ENCODE data around the gene HHLA2. TPM values are rescaled to one million over a fixed set of nuclear protein-coding genes. Genes with fewer than 3 reads are reported as not detected.
A peak's percentile ranks its signal among the peaks of the same experiment; 100 is the strongest.

The HHLA2 gene
- total RNA-seq, 1 experiment from 2014 or later: 0.07 TPM

GRCh38 chr3:108406661-108407206, 110.4 kb downstream of the HHLA2 start:
- TF ChIP-seq, protein P1, sequence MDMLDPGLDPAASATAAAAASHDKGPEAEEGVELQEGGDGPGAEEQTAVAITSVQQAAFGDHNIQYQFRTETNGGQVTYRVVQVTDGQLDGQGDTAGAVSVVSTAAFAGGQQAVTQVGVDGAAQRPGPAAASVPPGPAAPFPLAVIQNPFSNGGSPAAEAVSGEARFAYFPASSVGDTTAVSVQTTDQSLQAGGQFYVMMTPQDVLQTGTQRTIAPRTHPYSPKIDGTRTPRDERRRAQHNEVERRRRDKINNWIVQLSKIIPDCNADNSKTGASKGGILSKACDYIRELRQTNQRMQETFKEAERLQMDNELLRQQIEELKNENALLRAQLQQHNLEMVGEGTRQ (CRISPR knock-in tag; IDR thresholded peaks at IDR 0.05): peak; percentile 67
- no peak for TF ChIP-seq ZNF263 (CRISPR knock-in tag; IDR thresholded peaks at IDR 0.05; ENCODE audit: low read depth)
- no peak for TF ChIP-seq ZMAT4 (CRISPR knock-in tag; IDR thresholded peaks at IDR 0.05)
- no peak for TF ChIP-seq ATF6 (CRISPR knock-in tag; IDR thresholded peaks at IDR 0.05)
- no peak for TF ChIP-seq HMGA2 (CRISPR knock-in tag; IDR thresholded peaks at IDR 0.05)
- no peak for TF ChIP-seq RORB (CRISPR knock-in tag; IDR thresholded peaks at IDR 0.05)
- no peak overlapping the region for H3K4me3 Mint-ChIP-seq
- H3K9me3 Mint-ChIP-seq: peaks cover 10% of the 10 kb centered on the region; the same call in 1 of the 2 replicates
- no peak overlapping the region for H3K27ac Mint-ChIP-seq
- no peaks in the 10 kb centered on the region; the same call in 1 of the 2 replicates for H3K27me3 Mint-ChIP-seq (ENCODE audit: low read depth)
- CTCF ChIA-PET: no interaction called here
- DNase-seq (ENCODE audit: low spot score): no peak
- H3K4me1 Mint-ChIP-seq: peaks cover 17% of the 10 kb centered on the region
- POLR2A ChIA-PET: no interaction called here
- no peaks in the 10 kb centered on the region for H3K36me3 Mint-ChIP-seq
- peak; percentile 80 for ATAC-seq

DNA sequence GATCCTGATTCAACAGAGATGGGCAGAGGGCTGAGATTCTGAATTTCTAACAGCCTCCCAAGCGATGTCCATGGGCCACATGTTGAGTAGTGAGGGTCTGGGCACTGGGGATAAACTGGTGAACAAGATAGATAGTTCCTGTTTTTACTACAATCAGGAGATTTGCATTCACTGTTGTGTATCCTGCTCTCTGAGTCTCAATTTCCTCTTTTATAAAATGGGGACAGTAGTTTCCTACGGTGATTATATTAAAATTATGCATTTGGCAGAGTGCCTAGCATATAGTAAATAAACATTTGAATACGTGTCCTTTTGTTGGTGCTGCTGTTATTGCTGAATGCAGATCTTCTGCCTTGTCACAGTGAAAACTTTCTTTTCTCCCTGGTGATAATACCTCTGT, 111.5 kb downstream of the HHLA2 start:
- H3K36me3 Mint-ChIP-seq: no peaks in the 10 kb centered on the region
- no peaks in the 10 kb centered on the region; the same call in 1 of the 2 replicates for H3K27me3 Mint-ChIP-seq (ENCODE audit: low read depth)
- POLR2A ChIA-PET: no interaction called here
- no peak overlapping the region for H3K27ac Mint-ChIP-seq
- no peak overlapping the region for H3K4me3 Mint-ChIP-seq
- peaks cover 10% of the 10 kb centered on the region; the same call in 1 of the 2 replicates for H3K9me3 Mint-ChIP-seq
- ATAC-seq (no peak), DNase-seq (ENCODE audit: low spot score) (no peak)
- CTCF ChIA-PET: no interaction called here
- H3K4me1 Mint-ChIP-seq: peaks cover 17% of the 10 kb centered on the region
- TF ChIP-seq NFYB (CRISPR knock-in tag; conservative IDR thresholded peaks at IDR 0.05; ENCODE audit: low read depth) (no peak), ETV6 (CRISPR knock-in tag; IDR thresholded peaks at IDR 0.05) (no peak), E2F5 (CRISPR knock-in tag; IDR thresholded peaks at IDR 0.05) (no peak), IRF2 (CRISPR knock-in tag; IDR thresholded peaks at IDR 0.05; ENCODE audit: borderline replicate concordance, low read depth) (no peak), GTF2I (CRISPR knock-in tag; conservative IDR thresholded peaks at IDR 0.05) (no peak), SMAD3 (CRISPR knock-in tag; IDR thresholded peaks at IDR 0.05; ENCODE audit: borderline replicate concordance) (no peak), ZNF512 (CRISPR knock-in tag; IDR thresholded peaks at IDR 0.05; ENCODE audit: borderline replicate concordance) (no peak), ZBTB43 (CRISPR knock-in tag; IDR thresholded peaks at IDR 0.05) (no peak), ATF6 (CRISPR knock-in tag; IDR thresholded peaks at IDR 0.05) (no peak), ZNF671 (CRISPR knock-in tag; IDR thresholded peaks at IDR 0.05) (no peak)
- TF ChIP-seq, protein P2, sequence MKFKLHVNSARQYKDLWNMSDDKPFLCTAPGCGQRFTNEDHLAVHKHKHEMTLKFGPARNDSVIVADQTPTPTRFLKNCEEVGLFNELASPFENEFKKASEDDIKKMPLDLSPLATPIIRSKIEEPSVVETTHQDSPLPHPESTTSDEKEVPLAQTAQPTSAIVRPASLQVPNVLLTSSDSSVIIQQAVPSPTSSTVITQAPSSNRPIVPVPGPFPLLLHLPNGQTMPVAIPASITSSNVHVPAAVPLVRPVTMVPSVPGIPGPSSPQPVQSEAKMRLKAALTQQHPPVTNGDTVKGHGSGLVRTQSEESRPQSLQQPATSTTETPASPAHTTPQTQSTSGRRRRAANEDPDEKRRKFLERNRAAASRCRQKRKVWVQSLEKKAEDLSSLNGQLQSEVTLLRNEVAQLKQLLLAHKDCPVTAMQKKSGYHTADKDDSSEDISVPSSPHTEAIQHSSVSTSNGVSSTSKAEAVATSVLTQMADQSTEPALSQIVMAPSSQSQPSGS (CRISPR knock-in tag; IDR thresholded peaks at IDR 0.05; ENCODE audit: borderline replicate concordance, low read depth): no peak
- TF ChIP-seq, protein P3, sequence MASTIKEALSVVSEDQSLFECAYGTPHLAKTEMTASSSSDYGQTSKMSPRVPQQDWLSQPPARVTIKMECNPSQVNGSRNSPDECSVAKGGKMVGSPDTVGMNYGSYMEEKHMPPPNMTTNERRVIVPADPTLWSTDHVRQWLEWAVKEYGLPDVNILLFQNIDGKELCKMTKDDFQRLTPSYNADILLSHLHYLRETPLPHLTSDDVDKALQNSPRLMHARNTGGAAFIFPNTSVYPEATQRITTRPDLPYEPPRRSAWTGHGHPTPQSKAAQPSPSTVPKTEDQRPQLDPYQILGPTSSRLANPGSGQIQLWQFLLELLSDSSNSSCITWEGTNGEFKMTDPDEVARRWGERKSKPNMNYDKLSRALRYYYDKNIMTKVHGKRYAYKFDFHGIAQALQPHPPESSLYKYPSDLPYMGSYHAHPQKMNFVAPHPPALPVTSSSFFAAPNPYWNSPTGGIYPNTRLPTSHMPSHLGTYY (CRISPR knock-in tag; IDR thresholded peaks at IDR 0.05): no peak
- TF ChIP-seq, protein P4, sequence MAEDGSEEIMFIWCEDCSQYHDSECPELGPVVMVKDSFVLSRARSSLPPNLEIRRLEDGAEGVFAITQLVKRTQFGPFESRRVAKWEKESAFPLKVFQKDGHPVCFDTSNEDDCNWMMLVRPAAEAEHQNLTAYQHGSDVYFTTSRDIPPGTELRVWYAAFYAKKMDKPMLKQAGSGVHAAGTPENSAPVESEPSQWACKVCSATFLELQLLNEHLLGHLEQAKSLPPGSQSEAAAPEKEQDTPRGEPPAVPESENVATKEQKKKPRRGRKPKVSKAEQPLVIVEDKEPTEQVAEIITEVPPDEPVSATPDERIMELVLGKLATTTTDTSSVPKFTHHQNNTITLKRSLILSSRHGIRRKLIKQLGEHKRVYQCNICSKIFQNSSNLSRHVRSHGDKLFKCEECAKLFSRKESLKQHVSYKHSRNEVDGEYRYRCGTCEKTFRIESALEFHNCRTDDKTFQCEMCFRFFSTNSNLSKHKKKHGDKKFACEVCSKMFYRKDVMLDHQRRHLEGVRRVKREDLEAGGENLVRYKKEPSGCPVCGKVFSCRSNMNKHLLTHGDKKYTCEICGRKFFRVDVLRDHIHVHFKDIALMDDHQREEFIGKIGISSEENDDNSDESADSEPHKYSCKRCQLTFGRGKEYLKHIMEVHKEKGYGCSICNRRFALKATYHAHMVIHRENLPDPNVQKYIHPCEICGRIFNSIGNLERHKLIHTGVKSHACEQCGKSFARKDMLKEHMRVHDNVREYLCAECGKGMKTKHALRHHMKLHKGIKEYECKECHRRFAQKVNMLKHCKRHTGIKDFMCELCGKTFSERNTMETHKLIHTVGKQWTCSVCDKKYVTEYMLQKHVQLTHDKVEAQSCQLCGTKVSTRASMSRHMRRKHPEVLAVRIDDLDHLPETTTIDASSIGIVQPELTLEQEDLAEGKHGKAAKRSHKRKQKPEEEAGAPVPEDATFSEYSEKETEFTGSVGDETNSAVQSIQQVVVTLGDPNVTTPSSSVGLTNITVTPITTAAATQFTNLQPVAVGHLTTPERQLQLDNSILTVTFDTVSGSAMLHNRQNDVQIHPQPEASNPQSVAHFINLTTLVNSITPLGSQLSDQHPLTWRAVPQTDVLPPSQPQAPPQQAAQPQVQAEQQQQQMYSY (CRISPR knock-in tag; IDR thresholded peaks at IDR 0.05): no peak

Measured in WTC11 (cell line).